Upper lobe of right lung (tissue), 1 donor: ENCODE data around the gene PLCB1. TPM values are rescaled to one million over a fixed set of nuclear protein-coding genes. Genes with fewer than 3 reads are reported as not detected.

Experiments
- ATAC-seq: fragments of 200-7000 bp; cut with Tn5 transposase; one replicate; pipeline ENCODE4 v1.9.1; 2020; ENCODE audit warnings: mild to moderate bottlenecking, moderate library complexity
- DNase-seq: peaks from one replicate; pipeline ENCODE4 v3.0.0-alpha.2; 2020
- H3K27ac ChIP-seq: fragments of 200-600 bp; one replicate; pipeline ENCODE4 v1.8.0; 2022
- H3K27me3 ChIP-seq: fragments of 200-600 bp; one replicate; pipeline ENCODE4 v1.8.0; 2022; ENCODE audit warnings: mild to moderate bottlenecking
- H3K36me3 ChIP-seq: fragments of 200-600 bp; one replicate; pipeline ENCODE4 v1.8.0; 2022
- H3K4me1 ChIP-seq: fragments of 200-600 bp; one replicate; pipeline ENCODE4 v1.8.0; 2022
- H3K4me3 ChIP-seq: fragments of 200-600 bp; one replicate; pipeline ENCODE4 v1.8.0; 2022; ENCODE audit warnings: mild to moderate bottlenecking
- H3K9me3 ChIP-seq: fragments of 200-600 bp; one replicate; pipeline ENCODE4 v1.8.0; 2022
- CTCF ChIP-seq: fragments of 200-600 bp; IDR thresholded peaks from one replicate; pipeline ENCODE4 v1.8.0; 2022; ENCODE audit warnings: antibody characterized with exemption
- intact Hi-C: fragments of 100-400 bp; cut with DNase I; formaldehyde crosslinking; loops from one replicate; pipeline ENCODE4 v1.11.0; 2022
- total RNA-seq: library from RNA; stranded (reverse); fragmentation: NEBNext Ultra II Directional; extraction: Animal tissue kit (Norgen Biotek cat#: 25700); gene quantifications from one replicate; pipeline ENCODE4 v1.2.1, GENCODE V29; 2021
- donor health status: DM: no; HTN: yes; CAD: no; lungs with severe emphysema.

PLCB1 gene
- total RNA-seq, 1 donor from 2014 or later = 12.4 TPM

GRCh38 chr20:8489094-8489883 is 357.2 kb downstream of the PLCB1 start:
- intact Hi-C loops = no loop called here
- ATAC-seq = no peak
- Histone ChIP-seq H3K36me3 (no peaks in the 10 kb centered on the region), H3K4me3 (no peak overlapping the region), H3K9me3 (no peaks in the 10 kb centered on the region), H3K27ac (no peak overlapping the region), H3K27me3 (no peaks in the 10 kb centered on the region), H3K4me1 (no peaks in the 10 kb centered on the region)
- TF ChIP-seq CTCF = no peak
- DNase-seq = no peak

GRCh38 chr20:8490076-8490830 is 358.2 kb downstream of the PLCB1 start:
- intact Hi-C loops = no loop called here
- no peaks in the 10 kb centered on the region for H3K4me1 ChIP-seq
- H3K27me3 ChIP-seq = no peaks in the 10 kb centered on the region
- DNase-seq (no peak), ATAC-seq (no peak)
- no peak for TF ChIP-seq CTCF
- H3K27ac ChIP-seq = no peak overlapping the region
- H3K4me3 ChIP-seq = no peak overlapping the region
- H3K9me3 ChIP-seq = no peaks in the 10 kb centered on the region
- H3K36me3 ChIP-seq = no peaks in the 10 kb centered on the region

- Histone ChIP-seq H3K4me3 (no peak overlapping the region), H3K9me3 (no peaks in the 10 kb centered on the region), H3K4me1 (no peaks in the 10 kb centered on the region), H3K36me3 (no peaks in the 10 kb centered on the region), H3K27ac (no peak overlapping the region), H3K27me3 (no peaks in the 10 kb centered on the region)
- intact Hi-C loops = no loop called here
- ATAC-seq (no peak), DNase-seq (no peak)
- no peak for TF ChIP-seq CTCF
Observed at GRCh38 chr20:8492173-8492572, 360.1 kb downstream of the PLCB1 start.

DNA sequence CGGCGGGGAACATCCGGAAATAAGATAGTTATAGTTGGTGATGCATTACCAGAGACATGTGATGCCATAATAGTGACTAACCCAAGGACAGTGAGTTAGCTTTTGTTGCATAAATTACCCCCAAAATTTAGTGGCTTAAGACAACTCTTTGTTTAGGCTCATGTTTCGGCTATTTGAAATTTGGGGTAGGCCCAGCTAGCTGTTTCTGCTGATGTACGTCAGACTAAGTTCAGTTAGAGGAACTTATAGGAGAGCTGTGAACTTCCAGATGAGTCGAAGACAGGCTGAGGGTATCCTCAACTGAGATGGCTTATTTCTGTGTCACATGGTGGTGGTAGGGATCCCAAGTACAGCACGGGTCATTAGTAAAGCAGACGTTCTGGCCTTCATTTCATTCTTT is 366.5 kb downstream of the PLCB1 start:
- Histone ChIP-seq H3K4me3 (no peak overlapping the region), H3K4me1 (no peaks in the 10 kb centered on the region), H3K27ac (no peak overlapping the region), H3K9me3 (no peaks in the 10 kb centered on the region), H3K27me3 (no peaks in the 10 kb centered on the region), H3K36me3 (no peaks in the 10 kb centered on the region)
- intact Hi-C loops = no loop called here
- no peak for TF ChIP-seq CTCF
- DNase-seq = no peak
- no peak for ATAC-seq

- no peaks in the 10 kb centered on the region for H3K9me3 ChIP-seq
- no peaks in the 10 kb centered on the region for H3K36me3 ChIP-seq
- DNase-seq (no peak), ATAC-seq (no peak)
- intact Hi-C loops = no loop called here
- H3K4me3 ChIP-seq = no peak overlapping the region
- H3K27me3 ChIP-seq = no peaks in the 10 kb centered on the region
- H3K4me1 ChIP-seq = no peaks in the 10 kb centered on the region
- no peak for TF ChIP-seq CTCF
- no peak overlapping the region for H3K27ac ChIP-seq
Observed at GRCh38 chr20:8504030-8504429, 372.0 kb downstream of the PLCB1 start.
